SK-N-MC (cell line): ENCODE data around the gene RASA1.

Source experiments
- EZH2 ChIP-seq: fragments of 200-600 bp; sonication (generic); IDR thresholded peaks from one replicate; pipeline ENCODE4 v1.6.1; 2017; ENCODE audit warnings: antibody characterized with exemption
- FOXP2 ChIP-seq: optimal IDR thresholded peaks from 2 replicates; pipeline ENCODE3; 2011; ENCODE audit warnings: mild to moderate bottlenecking, moderate library complexity; ENCODE audit not compliant: insufficient read depth; ENCODE audit errors: extremely low read length, control extremely low read depth
- POLR2AphosphoS5 ChIP-seq: IDR thresholded peaks from 2 replicates; pipeline ENCODE4 v1.6.1; 2012; ENCODE audit warnings: mild to moderate bottlenecking, low read depth, low read length, borderline replicate concordance

DNA sequence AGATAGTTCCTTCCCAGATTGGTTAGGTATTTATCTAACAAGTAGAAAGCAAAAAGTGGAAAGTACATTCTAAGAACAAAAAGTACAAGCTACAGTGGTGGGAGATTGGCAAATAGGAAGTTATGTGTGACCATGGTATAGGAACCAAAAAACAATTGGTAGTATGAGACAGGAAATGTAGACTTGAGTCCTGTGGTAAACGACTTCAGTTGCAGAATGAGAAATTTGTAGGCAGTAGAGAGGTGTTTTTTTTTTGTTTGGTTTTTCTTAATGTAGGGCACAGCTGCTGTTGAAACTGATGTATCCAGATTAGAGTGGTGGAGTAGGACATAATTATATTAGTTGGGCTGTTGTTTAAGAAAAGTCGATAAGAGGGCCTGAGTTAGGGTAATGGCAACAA is 73.0 kb downstream of the RASA1 start:
- TF ChIP-seq EZH2 = no peak
- no peak for TF ChIP-seq POLR2AphosphoS5
- no peak for TF ChIP-seq FOXP2
